DND-41 (cell line): Measurements from ENCODE around the gene CLDN11.
A peak's percentile ranks its signal among the peaks of the same experiment; 100 is the strongest.

Experiments used
- EZH2 ChIP-seq: IDR thresholded peaks from 3 replicates; pipeline ENCODE4 v1.6.1; 2012; ENCODE audit warnings: borderline replicate concordance, low read depth, mild to moderate bottlenecking, moderate library complexity, low read length, inconsistent platforms; ENCODE audit not compliant: severe bottlenecking
- TF ChIP-seq, protein P1 (sequence below): IDR thresholded peaks from 2 replicates; pipeline ENCODE4 v1.5.1; 2012; ENCODE audit warnings: borderline replicate concordance, low read length, moderate library complexity, mild to moderate bottlenecking; ENCODE audit not compliant: poor library complexity, severe bottlenecking; ENCODE audit errors: extremely low read depth

DNA sequence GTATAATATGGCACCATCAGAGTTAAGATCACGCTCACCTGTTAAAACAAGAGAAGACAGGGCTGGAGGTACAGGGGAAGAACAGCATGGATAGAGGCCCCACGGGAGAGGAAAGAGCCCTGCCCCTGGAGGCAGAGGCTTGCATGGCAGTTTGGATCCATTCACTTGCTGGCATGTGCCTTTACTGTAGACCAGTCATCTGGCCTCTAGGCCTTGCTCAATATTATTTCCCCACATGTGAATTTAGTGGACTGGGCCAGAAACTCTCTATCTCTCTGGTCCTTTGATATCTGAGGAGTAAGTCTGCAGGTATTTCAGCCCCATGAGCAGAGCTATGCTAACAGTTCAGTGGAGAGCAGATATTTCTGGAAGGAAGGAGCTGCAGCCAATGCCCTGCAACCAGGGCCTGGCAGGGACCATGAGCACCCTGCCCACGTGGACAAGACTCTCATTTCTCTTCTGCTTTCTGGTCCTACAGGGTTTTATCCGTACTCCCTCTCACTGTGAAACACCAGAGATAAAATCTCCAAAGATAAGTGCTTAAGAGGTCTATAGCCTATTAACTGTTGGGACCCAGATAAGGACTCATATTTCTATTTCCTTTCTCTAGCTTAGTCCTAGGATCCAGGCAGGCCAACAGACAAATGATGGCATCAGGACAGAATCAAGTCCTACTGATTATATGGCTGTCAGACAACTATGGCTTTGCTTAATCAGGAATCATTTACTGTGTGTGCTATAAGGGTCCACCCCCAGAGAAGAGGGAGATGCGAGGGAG is 65.0 kb downstream of the CLDN11 start:
- TF ChIP-seq, protein P1, sequence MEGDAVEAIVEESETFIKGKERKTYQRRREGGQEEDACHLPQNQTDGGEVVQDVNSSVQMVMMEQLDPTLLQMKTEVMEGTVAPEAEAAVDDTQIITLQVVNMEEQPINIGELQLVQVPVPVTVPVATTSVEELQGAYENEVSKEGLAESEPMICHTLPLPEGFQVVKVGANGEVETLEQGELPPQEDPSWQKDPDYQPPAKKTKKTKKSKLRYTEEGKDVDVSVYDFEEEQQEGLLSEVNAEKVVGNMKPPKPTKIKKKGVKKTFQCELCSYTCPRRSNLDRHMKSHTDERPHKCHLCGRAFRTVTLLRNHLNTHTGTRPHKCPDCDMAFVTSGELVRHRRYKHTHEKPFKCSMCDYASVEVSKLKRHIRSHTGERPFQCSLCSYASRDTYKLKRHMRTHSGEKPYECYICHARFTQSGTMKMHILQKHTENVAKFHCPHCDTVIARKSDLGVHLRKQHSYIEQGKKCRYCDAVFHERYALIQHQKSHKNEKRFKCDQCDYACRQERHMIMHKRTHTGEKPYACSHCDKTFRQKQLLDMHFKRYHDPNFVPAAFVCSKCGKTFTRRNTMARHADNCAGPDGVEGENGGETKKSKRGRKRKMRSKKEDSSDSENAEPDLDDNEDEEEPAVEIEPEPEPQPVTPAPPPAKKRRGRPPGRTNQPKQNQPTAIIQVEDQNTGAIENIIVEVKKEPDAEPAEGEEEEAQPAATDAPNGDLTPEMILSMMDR, result peak; percentile 40
- TF ChIP-seq EZH2, result no peak
